ENCODE measurements around the gene DAGLA. TPM values are rescaled to one million over a fixed set of nuclear protein-coding genes. Genes with fewer than 3 reads are reported as not detected.

The DAGLA gene
- total and polyA plus RNA-seq, 2 of the 13 experiments (the other 11 are each of a cell fraction or from before 2014, with no cell fraction given): 2.6 to 3.9 TPM

GRCh38 chr11:61666684-61667297 lies 13.4 kb upstream of the DAGLA start (continued):
- no peak for TF ChIP-seq ATF4 (CRISPR knock-in tag; IDR thresholded peaks at IDR 0.05)
- no peak for TF ChIP-seq GABPB1 (CRISPR knock-in tag; IDR thresholded peaks at IDR 0.05)
- no peak for TF ChIP-seq TBX3 (IDR thresholded peaks at IDR 0.05; ENCODE audit: borderline replicate concordance)
- TF ChIP-seq, protein P1, sequence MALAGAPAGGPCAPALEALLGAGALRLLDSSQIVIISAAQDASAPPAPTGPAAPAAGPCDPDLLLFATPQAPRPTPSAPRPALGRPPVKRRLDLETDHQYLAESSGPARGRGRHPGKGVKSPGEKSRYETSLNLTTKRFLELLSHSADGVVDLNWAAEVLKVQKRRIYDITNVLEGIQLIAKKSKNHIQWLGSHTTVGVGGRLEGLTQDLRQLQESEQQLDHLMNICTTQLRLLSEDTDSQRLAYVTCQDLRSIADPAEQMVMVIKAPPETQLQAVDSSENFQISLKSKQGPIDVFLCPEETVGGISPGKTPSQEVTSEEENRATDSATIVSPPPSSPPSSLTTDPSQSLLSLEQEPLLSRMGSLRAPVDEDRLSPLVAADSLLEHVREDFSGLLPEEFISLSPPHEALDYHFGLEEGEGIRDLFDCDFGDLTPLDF (CRISPR knock-in tag; IDR thresholded peaks at IDR 0.05): no peak
- TF ChIP-seq RBM39 (IDR thresholded peaks at IDR 0.05; ENCODE audit: low read depth, low read length, poor library complexity, severe bottlenecking): no peak
- TF ChIP-seq ZNF232 (CRISPR knock-in tag; IDR thresholded peaks at IDR 0.05; ENCODE audit: borderline replicate concordance): peak; percentile 46; the same call in 1 of the 2 replicates
- TF ChIP-seq PHF21A (CRISPR knock-in tag; IDR thresholded peaks at IDR 0.05): peak; percentile 77
- no peak for TF ChIP-seq ZNF776 (CRISPR knock-in tag; IDR thresholded peaks at IDR 0.05)
- TF ChIP-seq, protein P2, sequence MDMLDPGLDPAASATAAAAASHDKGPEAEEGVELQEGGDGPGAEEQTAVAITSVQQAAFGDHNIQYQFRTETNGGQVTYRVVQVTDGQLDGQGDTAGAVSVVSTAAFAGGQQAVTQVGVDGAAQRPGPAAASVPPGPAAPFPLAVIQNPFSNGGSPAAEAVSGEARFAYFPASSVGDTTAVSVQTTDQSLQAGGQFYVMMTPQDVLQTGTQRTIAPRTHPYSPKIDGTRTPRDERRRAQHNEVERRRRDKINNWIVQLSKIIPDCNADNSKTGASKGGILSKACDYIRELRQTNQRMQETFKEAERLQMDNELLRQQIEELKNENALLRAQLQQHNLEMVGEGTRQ (IDR thresholded peaks at IDR 0.05; ENCODE audit: low read depth, low read length): no peak
- TF ChIP-seq, protein P2 (CRISPR knock-in tag; IDR thresholded peaks at IDR 0.05; ENCODE audit: borderline replicate concordance): no peak
- TF ChIP-seq FOXJ3 (CRISPR knock-in tag; IDR thresholded peaks at IDR 0.05; ENCODE audit: borderline replicate concordance): 0 out of 2 replicates have a peak, but pooled peaks have one; percentile 42
- peak; percentile 100 for TF ChIP-seq MYNN (CRISPR knock-in tag; IDR thresholded peaks at IDR 0.05; ENCODE audit: low read depth)
- TF ChIP-seq FOXC1 (CRISPR knock-in tag; IDR thresholded peaks at IDR 0.05; ENCODE audit: borderline replicate concordance): no peak
- peak; percentile 20; the same call in 1 of the 2 replicates for TF ChIP-seq ARID4A (CRISPR knock-in tag; IDR thresholded peaks at IDR 0.05; ENCODE audit: borderline replicate concordance)
- TF ChIP-seq FOXP4 (CRISPR knock-in tag; IDR thresholded peaks at IDR 0.05): peak; percentile 47; the same call in 1 of the 2 replicates
- TF ChIP-seq HBP1 (CRISPR knock-in tag; IDR thresholded peaks at IDR 0.05; ENCODE audit: low read depth): no peak
